GM21825 (cell line): ENCODE data around the gene C1QL4.
A peak's percentile ranks its signal among the peaks of the same experiment; 100 is the strongest.
"Not testable (repeated sequence)": the region's sequence is repeated elsewhere in the genome, so short reads cannot be mapped to it uniquely, and the experiment has no call there.

Source experiments
- ATAC-seq: cut with Tn5 transposase; IDR thresholded peaks from one replicate; pipeline ENCODE4 v1.9.1; 2021; ENCODE audit warnings: mild to moderate bottlenecking, moderate library complexity; ENCODE audit not compliant: unreplicated experiment

Gene C1QL4

GRCh38 chr12:49336645-49337584, at the start of gene C1QL4:
C1QL4 (minus strand) TSS chr12:49337188; CDS start chr12:49336477, 711 bp downstream.
- ATAC-seq = peak; percentile 74

GRCh38 chr12:49380184-49380583, 43.2 kb upstream of the C1QL4 start:
- not testable (repeated sequence) for ATAC-seq

GRCh38 chr12:49377386-49377785, 40.4 kb upstream of the C1QL4 start:
- no peak for ATAC-seq

- no peak for ATAC-seq
Measured at GRCh38 chr12:49375406-49375805, 38.4 kb upstream of the C1QL4 start.

GRCh38 chr12:49370539-49370938, 33.6 kb upstream of the C1QL4 start:
- ATAC-seq = no peak

GRCh38 chr12:49369411-49370145, 32.6 kb upstream of the C1QL4 start:
- ATAC-seq = peak; percentile 43

GRCh38 chr12:49368240-49368600, 31.2 kb upstream of the C1QL4 start:
- ATAC-seq = no peak

- ATAC-seq = peak; percentile 4
Measured at GRCh38 chr12:49367381-49368239, 30.6 kb upstream of the C1QL4 start, which contains the start of gene SPATS2. SPATS2 (plus strand) TSS chr12:49367462; CDS start chr12:49461013, 93,551 bp downstream.

- peak; percentile 56 for ATAC-seq
Measured at GRCh38 chr12:49366652-49367380, 29.8 kb upstream of the C1QL4 start.

- peak; percentile 1 for ATAC-seq
Measured at GRCh38 chr12:49366096-49366651, 29.2 kb upstream of the C1QL4 start.

- no peak for ATAC-seq
Measured at GRCh38 chr12:49365542-49365941, 28.6 kb upstream of the C1QL4 start.

GRCh38 chr12:49364989-49365388, 28.0 kb upstream of the C1QL4 start:
- no peak for ATAC-seq

- no peak for ATAC-seq
Measured at GRCh38 chr12:49362077-49362476, 25.1 kb upstream of the C1QL4 start.

- ATAC-seq = no peak
Measured at GRCh38 chr12:49359671-49360070, 22.7 kb upstream of the C1QL4 start.

- ATAC-seq = no peak
Measured at GRCh38 chr12:49358483-49359141, 21.6 kb upstream of the C1QL4 start.

GRCh38 chr12:49357103-49357678, 20.2 kb upstream of the C1QL4 start:
- no peak for ATAC-seq

GRCh38 chr12:49355913-49356312, 18.9 kb upstream of the C1QL4 start:
- no peak for ATAC-seq

- no peak for ATAC-seq
Measured at GRCh38 chr12:49352351-49352750, 15.4 kb upstream of the C1QL4 start.

GRCh38 chr12:49349266-49349665, 12.3 kb upstream of the C1QL4 start:
- ATAC-seq = no peak
